Endothelial cell of umbilical vein (primary cell): Measurements from ENCODE around the gene COL6A2. TPM values are rescaled to one million over a fixed set of nuclear protein-coding genes. Genes with fewer than 3 reads are reported as not detected.
A peak's percentile ranks its signal among the peaks of the same experiment; 100 is the strongest.

Experiments
- BruUV-seq: library from RNA; stranded (reverse); fragments of 400-500 nt; replicated peaks from 2 replicates; lab custom pipeline; 2021; lab: Mats Ljungman, UMichigan
- CTCF ChIA-PET: fragments of 300-600, 350-600 bp; sonication (Branson Sonifier 250); formaldehyde crosslinking; loops from one replicate; lab custom pipeline; 2021; ENCODE audit warnings: antibody characterized with exemption, inconsistent platforms; lab: Charles Lee
- POLR2A ChIA-PET: fragments of 300-600, 350-600 bp; sonication (Branson Sonifier 250); formaldehyde crosslinking; loops from one replicate; lab custom pipeline; 2021; ENCODE audit warnings: antibody characterized with exemption, inconsistent platforms; lab: Charles Lee
- DNase-seq: peaks from one replicate; pipeline ENCODE4 v3.0.0-alpha.2; 2011; ENCODE audit warnings: low read depth, low spot score
- FAIRE-seq: peaks from 2 replicates; lab custom pipeline; 2011; peaks lifted over from hg19 to GRCh38; lab: Jason Lieb, UNC
- H2AFZ ChIP-seq: 2 replicates; pipeline ENCODE4 v1.6.0; 2012; ENCODE audit warnings: low read depth, low read length, control low read depth, inconsistent platforms
- H3K27ac ChIP-seq: 2 replicates; pipeline ENCODE4 v1.5.1; 2011; ENCODE audit warnings: low read depth, mild to moderate bottlenecking, control low read depth, low read length, moderate library complexity; ENCODE audit not compliant: insufficient read depth
- H3K27me3 ChIP-seq, 2 experiments: 2 replicates each; pipeline versions ENCODE4 v1.6.0 to v1.6.1; 2011; ENCODE audit warnings: low read length in 2 of 2, mixed read lengths in 1 of 2; ENCODE audit not compliant: control insufficient read depth in 2 of 2, insufficient read depth in 2 of 2
- H3K36me3 ChIP-seq, 2 experiments: 2 replicates in 1 of 2; 3 replicates in 1 of 2; pipeline ENCODE4 v1.5.1; 2011; ENCODE audit warnings: low read length in 2 of 2, mild to moderate bottlenecking in 1 of 2, moderate library complexity in 1 of 2; ENCODE audit not compliant: control insufficient read depth in 2 of 2, insufficient read depth in 2 of 2; ENCODE audit errors: extremely low read depth in 1 of 2
- H3K4me1 ChIP-seq: 3 replicates; pipeline ENCODE4 v1.5.1; 2011; ENCODE audit warnings: mild to moderate bottlenecking, low read length; ENCODE audit not compliant: control insufficient read depth, insufficient read depth; ENCODE audit errors: extremely low read depth
- H3K4me2 ChIP-seq: 2 replicates; pipeline ENCODE4 v1.6.1; 2011; ENCODE audit warnings: low read length, control low read depth, mixed read lengths; ENCODE audit not compliant: insufficient read depth
- H3K4me3 ChIP-seq, 3 experiments: fragments of 200-600 bp in 1 of 3; sonication (generic), shearing (Covaris generic) in 1 of 3; replicated peaks in 1 of 3; 2 replicates each; pipeline ENCODE4 v1.5.1; 2011 to 2016; ENCODE audit warnings: control low read depth in 3 of 3, low read length in 3 of 3, mild to moderate bottlenecking in 2 of 3, inconsistent platforms in 1 of 3, low read depth in 1 of 3, moderate library complexity in 1 of 3; ENCODE audit not compliant: insufficient read depth in 1 of 3
- H3K79me2 ChIP-seq: 2 replicates; pipeline ENCODE4 v1.6.0; 2012; ENCODE audit warnings: low read length, inconsistent platforms; ENCODE audit not compliant: control insufficient read depth, insufficient read depth
- H3K9ac ChIP-seq: replicated peaks from 2 replicates; pipeline ENCODE3; 2011; ENCODE audit warnings: low read length, control low read depth; ENCODE audit not compliant: insufficient read depth; ENCODE audit errors: extremely low read depth
- H3K9me1 ChIP-seq: replicated peaks from 3 replicates; pipeline ENCODE4 v1.6.0; 2011; ENCODE audit warnings: mild to moderate bottlenecking, low read length; ENCODE audit not compliant: control insufficient read depth, insufficient read depth; ENCODE audit errors: extremely low read depth
- H3K9me3 ChIP-seq: replicated peaks from 2 replicates; pipeline ENCODE4 v1.5.1; 2012; ENCODE audit warnings: low read length, inconsistent platforms; ENCODE audit not compliant: control insufficient read depth, insufficient read depth
- H4K20me1 ChIP-seq: replicated peaks from 2 replicates; pipeline ENCODE3; 2011; ENCODE audit warnings: mild to moderate bottlenecking, low read length; ENCODE audit not compliant: control insufficient read depth, insufficient read depth; ENCODE audit errors: extremely low read depth
- CTCF ChIP-seq, 2 donors: IDR thresholded peaks; 1 replicate in 1 of 2; 2 replicates in 1 of 2; pipeline ENCODE4 v1.5.1; 2011; ENCODE audit warnings: low read length in 2 of 2, mild to moderate bottlenecking in 2 of 2, moderate library complexity in 2 of 2, control low read depth in 1 of 2, inconsistent platforms in 1 of 2, low read depth in 1 of 2; ENCODE audit not compliant: insufficient read depth in 1 of 2; ENCODE audit errors: extremely low read depth in 1 of 2
- EZH2 ChIP-seq: IDR thresholded peaks from 2 replicates; pipeline ENCODE4 v1.6.1; 2012; ENCODE audit warnings: borderline replicate concordance, low read depth, mild to moderate bottlenecking, moderate library complexity, low read length, inconsistent platforms; ENCODE audit not compliant: severe bottlenecking
- FOS ChIP-seq: IDR thresholded peaks from 2 replicates; pipeline ENCODE4 v1.6.1; 2011; ENCODE audit warnings: mild to moderate bottlenecking, low read length, moderate library complexity, borderline replicate concordance; ENCODE audit not compliant: insufficient read depth
- GATA2 ChIP-seq: IDR thresholded peaks from 2 replicates; pipeline ENCODE4 v1.7.0; 2011; ENCODE audit warnings: low read depth, mild to moderate bottlenecking, moderate library complexity, mixed read lengths, low read length; ENCODE audit not compliant: insufficient read length, insufficient read depth
- JUN ChIP-seq: IDR thresholded peaks from 2 replicates; pipeline ENCODE4 v1.6.1; 2011; ENCODE audit warnings: borderline replicate concordance, low read depth; ENCODE audit not compliant: insufficient read length, insufficient read depth
- MAX ChIP-seq: IDR thresholded peaks from 2 replicates; pipeline ENCODE4 v1.6.1; 2011; ENCODE audit not compliant: insufficient read depth, insufficient read length
- MYC ChIP-seq: IDR thresholded peaks from one replicate; pipeline ENCODE4 v1.6.1; 2011; ENCODE audit warnings: mild to moderate bottlenecking, low read depth, low read length
- POLR2A ChIP-seq: IDR thresholded peaks from 2 replicates; pipeline ENCODE4 v1.6.1; 2012; ENCODE audit warnings: low read depth, mild to moderate bottlenecking, control low read depth, low read length
- POLR2AphosphoS5 ChIP-seq: IDR thresholded peaks from 2 replicates; pipeline ENCODE4 v1.6.1; 2012; ENCODE audit warnings: low read depth, mild to moderate bottlenecking, control low read depth, low read length, moderate library complexity; ENCODE audit not compliant: insufficient read depth
- dilution Hi-C: fragments of 300-500 bp; cut with MboI; formaldehyde crosslinking; loops from one replicate; pipeline ENCODE4 v1.15.0; 2019; ENCODE audit warnings: low sequenced_read_pairs; ENCODE audit not compliant: extremely low pct_ligation_motif_present
- intact Hi-C: fragments of 100-400 bp; cut with micrococcal nuclease; formaldehyde crosslinking; loops from one replicate; pipeline ENCODE4 v1.10.0; 2022
- polyA plus RNA-seq, 4 experiments: library from polyadenylated mRNA; depleted of rRNA in 3 of 4; stranded (reverse) in 3 of 4; unstranded in 1 of 4; fragments of >200 nt; gene quantifications; 2 replicates each; pipeline versions ENCODE4 v1.2.1 to v1.2.3, GENCODE V29; 2011 to 2012; ENCODE audit warnings: missing spikeins in 1 of 4
- total RNA-seq: library from RNA; stranded (reverse); gene quantifications from 2 replicates; pipeline ENCODE4 v1.2.3, GENCODE V29; 2021

Gene COL6A2
- total and polyA plus RNA-seq, 2 donors (not counting 3 experiments of a cell fraction or from before 2014, with no cell fraction given) = 3.4 to 6.1 TPM

- CTCF ChIA-PET = interaction anchor here (0.6 to 4.0 kb wide), 19 partner anchors 9 to 259 kb away, joined by 3 to 39 read pairs (median 4); partner anchors contain the start of genes LSS, MCM3AP and YBEY
- intact Hi-C loops = loop anchor here (5.0 kb wide), 1 partner anchor 34 kb away; no protein-coding TSS in a partner anchor
- no peak for FAIRE-seq
Observed at GRCh38 chr21:46152927-46153246, 55.0 kb downstream of the COL6A2 start.

More at GRCh38 chr21:46152927-46153246, 55.0 kb downstream of the COL6A2 start:
- H2AFZ ChIP-seq = peak overlapping the region; percentile 59
- H4K20me1 ChIP-seq = no peaks in the 10 kb centered on the region
- no TSS peak for BruUV-seq
- no peak overlapping the region for H3K4me2 ChIP-seq
- no peak overlapping the region for H3K9ac ChIP-seq
- H3K9me1 ChIP-seq = no peaks in the 10 kb centered on the region
- TF ChIP-seq EZH2 = no peak
- no peak for TF ChIP-seq MYC
- no peak for TF ChIP-seq JUN
- TF ChIP-seq FOS = no peak
- no peak for TF ChIP-seq MAX
- no peak for TF ChIP-seq POLR2A
- TF ChIP-seq GATA2 = no peak
- TF ChIP-seq CTCF (IDR thresholded peaks at IDR 0.05; ENCODE audit: extremely low read depth in 1 of 2, insufficient read depth in 1 of 2, low read depth in 1 of 2, low read length in 2 of 2) = no peak
- TF ChIP-seq POLR2AphosphoS5 = no peak
- no peaks in the 10 kb centered on the region for H3K4me1 ChIP-seq
- dilution Hi-C loops = no loop called here
- POLR2A ChIA-PET = no interaction called here
- H3K79me2 ChIP-seq = no peaks in the 10 kb centered on the region
- H3K27ac ChIP-seq = no peak overlapping the region
- DNase-seq = no peak
- no peaks in the 10 kb centered on the region for H3K27me3 ChIP-seq
- no peak overlapping the region for H3K4me3 ChIP-seq
- H3K36me3 ChIP-seq = no peaks in the 10 kb centered on the region
- H3K9me3 ChIP-seq = no peaks in the 10 kb centered on the region
